ENCODE data around the gene POU2F1.

DNA sequence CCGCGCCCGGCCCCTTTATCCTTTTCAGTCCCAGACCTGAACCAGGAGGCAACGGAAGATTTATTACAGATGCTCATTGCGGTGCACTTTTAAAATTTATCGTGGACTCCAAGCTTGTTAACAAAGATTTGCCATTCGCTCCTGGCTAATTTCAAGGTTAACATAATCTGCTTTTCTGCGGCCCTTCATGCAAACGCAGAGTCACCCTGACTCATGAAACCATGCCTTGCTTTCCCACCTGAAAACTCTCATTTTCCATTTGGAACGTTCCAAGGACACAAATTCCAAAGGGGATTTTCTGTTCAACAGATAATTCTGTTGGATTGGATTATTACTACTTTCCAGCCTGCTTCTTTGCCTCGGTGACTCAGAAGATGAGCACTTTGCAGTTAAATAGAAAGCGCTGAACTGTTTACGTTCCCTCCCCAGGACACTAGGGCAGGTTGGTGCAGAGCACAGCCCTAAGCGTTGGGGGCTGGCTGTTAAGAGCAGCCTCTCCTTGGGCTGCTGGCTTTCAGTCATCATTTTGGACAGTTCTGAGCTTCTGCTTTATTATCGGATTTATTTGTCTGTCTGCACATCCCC lies 246.5 kb downstream of the POU2F1 start:
- no peak for TF ChIP-seq TARDBP (IDR thresholded peaks at IDR 0.05)
- TF ChIP-seq ELF4 (IDR thresholded peaks at IDR 0.05) = no peak

All from HEK293T (cell line).